IMR-90 (cell line): ENCODE results near the gene LILRA2.

ENCODE experiments used
- POLR2A ChIP-seq: IDR thresholded peaks from 2 replicates; pipeline ENCODE4 v1.6.1; 2012; ENCODE audit warnings: mild to moderate bottlenecking, low read depth, low read length
- RAD21 ChIP-seq: IDR thresholded peaks from 2 replicates; pipeline ENCODE4 v1.6.1; 2012; ENCODE audit warnings: low read length, improper control_type of control experiment
- RFX5 ChIP-seq: IDR thresholded peaks from 2 replicates; pipeline ENCODE4 v1.8.0; 2012; ENCODE audit warnings: low read depth, mild to moderate bottlenecking, low read length, moderate library complexity
- TF ChIP-seq, protein P1 (sequence below): conservative IDR thresholded peaks from 2 replicates; pipeline ENCODE4 v1.5.1; 2012; ENCODE audit warnings: mild to moderate bottlenecking, low read depth, low read length, improper control_type of control experiment

- TF ChIP-seq, protein P1, sequence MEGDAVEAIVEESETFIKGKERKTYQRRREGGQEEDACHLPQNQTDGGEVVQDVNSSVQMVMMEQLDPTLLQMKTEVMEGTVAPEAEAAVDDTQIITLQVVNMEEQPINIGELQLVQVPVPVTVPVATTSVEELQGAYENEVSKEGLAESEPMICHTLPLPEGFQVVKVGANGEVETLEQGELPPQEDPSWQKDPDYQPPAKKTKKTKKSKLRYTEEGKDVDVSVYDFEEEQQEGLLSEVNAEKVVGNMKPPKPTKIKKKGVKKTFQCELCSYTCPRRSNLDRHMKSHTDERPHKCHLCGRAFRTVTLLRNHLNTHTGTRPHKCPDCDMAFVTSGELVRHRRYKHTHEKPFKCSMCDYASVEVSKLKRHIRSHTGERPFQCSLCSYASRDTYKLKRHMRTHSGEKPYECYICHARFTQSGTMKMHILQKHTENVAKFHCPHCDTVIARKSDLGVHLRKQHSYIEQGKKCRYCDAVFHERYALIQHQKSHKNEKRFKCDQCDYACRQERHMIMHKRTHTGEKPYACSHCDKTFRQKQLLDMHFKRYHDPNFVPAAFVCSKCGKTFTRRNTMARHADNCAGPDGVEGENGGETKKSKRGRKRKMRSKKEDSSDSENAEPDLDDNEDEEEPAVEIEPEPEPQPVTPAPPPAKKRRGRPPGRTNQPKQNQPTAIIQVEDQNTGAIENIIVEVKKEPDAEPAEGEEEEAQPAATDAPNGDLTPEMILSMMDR: no peak
- TF ChIP-seq POLR2A (no peak), RAD21 (no peak), RFX5 (no peak)
Measured at GRCh38 chr19:54626757-54627156, 53.2 kb downstream of the LILRA2 start.
